Measurements from ENCODE around the gene FETUB.

DNA sequence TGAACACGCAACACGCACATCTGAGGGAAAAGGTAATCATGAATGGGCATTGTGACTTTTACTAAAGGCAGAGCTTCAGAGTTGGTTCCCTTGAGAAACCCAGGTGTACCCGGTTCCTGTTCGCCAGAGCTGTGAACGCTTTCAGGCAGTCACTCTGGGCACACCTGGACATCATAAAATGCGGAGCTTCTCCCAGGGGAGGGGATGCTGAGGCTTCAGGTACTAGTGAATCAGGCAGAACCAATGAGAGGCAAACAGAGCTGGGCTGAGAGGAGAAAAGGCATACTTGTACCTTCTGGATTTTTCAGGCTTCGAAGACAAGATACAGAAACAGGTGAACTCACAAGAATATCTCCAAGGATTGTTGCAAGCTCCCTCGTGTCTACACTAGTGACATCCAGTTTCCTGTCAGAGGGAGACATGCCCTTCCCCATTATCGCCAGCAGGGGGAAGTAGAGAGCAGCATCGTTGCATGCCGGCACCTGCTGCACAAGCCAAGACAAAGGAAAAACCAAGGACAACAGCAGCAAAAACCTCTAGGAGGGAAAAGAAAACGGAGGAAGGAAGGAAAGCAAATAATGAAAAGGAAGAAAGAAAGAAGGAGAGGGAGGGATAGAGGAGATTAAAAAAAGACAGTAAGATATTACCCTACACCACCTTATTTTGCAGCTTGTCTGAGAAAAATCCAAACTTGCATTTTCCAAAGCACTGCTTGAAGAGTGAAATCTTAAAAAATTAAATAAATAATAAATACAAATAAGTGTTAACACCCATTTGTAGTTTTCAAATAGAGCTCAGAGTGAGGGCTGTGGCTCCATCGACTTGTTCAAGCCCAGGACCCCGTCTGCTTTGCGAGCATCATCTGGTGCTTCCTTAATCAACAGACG is 25.4 kb upstream of the FETUB start:
- TF ChIP-seq, protein P1, sequence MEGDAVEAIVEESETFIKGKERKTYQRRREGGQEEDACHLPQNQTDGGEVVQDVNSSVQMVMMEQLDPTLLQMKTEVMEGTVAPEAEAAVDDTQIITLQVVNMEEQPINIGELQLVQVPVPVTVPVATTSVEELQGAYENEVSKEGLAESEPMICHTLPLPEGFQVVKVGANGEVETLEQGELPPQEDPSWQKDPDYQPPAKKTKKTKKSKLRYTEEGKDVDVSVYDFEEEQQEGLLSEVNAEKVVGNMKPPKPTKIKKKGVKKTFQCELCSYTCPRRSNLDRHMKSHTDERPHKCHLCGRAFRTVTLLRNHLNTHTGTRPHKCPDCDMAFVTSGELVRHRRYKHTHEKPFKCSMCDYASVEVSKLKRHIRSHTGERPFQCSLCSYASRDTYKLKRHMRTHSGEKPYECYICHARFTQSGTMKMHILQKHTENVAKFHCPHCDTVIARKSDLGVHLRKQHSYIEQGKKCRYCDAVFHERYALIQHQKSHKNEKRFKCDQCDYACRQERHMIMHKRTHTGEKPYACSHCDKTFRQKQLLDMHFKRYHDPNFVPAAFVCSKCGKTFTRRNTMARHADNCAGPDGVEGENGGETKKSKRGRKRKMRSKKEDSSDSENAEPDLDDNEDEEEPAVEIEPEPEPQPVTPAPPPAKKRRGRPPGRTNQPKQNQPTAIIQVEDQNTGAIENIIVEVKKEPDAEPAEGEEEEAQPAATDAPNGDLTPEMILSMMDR (conservative IDR thresholded peaks at IDR 0.05), result peak; percentile 100
- TF ChIP-seq ZFX (IDR thresholded peaks at IDR 0.05), result no peak

Measured in C4-2B (cell line).